Measurements from ENCODE around the gene ZNF724.
A peak's percentile ranks its signal among the peaks of the same experiment; 100 is the strongest.
"Not testable (repeated sequence)": the region's sequence is repeated elsewhere in the genome, so short reads cannot be mapped to it uniquely, and the experiment has no call there.

The ZNF724 gene

DNA sequence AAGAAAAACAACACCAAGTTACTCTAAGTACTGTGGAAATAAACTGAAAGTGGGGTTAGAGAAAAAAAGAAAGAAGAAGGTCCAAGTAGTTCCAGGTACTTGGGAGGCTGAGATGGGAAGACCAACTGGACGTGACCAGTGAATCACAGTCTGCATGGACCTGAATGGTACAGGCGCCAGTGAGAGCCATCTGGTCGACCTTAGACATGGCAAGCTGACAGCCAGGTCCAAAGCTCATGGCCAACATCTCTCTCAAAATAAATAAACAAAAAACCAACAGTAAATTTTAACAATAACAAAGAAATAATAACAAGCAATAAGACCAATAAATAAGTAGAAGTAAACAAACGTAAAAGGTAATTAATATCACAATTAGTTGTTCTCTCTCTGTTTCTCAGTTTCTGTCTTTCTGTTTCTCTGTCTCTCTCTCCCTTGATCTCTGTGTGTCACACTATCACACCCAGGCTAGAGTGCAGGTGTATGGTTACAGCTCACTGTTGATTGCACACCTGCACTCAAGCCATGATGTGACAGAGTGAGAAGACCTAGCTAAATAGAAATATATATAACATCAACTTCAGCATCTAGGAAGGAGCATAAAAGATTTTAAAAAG, 31.6 kb upstream of the ZNF724 start:
- H3K4me3 ChIP-seq (ENCODE audit: control insufficient read depth, low read depth, low read length): no peak overlapping the region
- TF ChIP-seq, protein P1, sequence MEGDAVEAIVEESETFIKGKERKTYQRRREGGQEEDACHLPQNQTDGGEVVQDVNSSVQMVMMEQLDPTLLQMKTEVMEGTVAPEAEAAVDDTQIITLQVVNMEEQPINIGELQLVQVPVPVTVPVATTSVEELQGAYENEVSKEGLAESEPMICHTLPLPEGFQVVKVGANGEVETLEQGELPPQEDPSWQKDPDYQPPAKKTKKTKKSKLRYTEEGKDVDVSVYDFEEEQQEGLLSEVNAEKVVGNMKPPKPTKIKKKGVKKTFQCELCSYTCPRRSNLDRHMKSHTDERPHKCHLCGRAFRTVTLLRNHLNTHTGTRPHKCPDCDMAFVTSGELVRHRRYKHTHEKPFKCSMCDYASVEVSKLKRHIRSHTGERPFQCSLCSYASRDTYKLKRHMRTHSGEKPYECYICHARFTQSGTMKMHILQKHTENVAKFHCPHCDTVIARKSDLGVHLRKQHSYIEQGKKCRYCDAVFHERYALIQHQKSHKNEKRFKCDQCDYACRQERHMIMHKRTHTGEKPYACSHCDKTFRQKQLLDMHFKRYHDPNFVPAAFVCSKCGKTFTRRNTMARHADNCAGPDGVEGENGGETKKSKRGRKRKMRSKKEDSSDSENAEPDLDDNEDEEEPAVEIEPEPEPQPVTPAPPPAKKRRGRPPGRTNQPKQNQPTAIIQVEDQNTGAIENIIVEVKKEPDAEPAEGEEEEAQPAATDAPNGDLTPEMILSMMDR (IDR thresholded peaks at IDR 0.05; ENCODE audit: control insufficient read depth, insufficient read depth, low read depth, low read length, missing control alignments): no peak
- no peak for DNase-seq (ENCODE audit: low read depth)

DNA sequence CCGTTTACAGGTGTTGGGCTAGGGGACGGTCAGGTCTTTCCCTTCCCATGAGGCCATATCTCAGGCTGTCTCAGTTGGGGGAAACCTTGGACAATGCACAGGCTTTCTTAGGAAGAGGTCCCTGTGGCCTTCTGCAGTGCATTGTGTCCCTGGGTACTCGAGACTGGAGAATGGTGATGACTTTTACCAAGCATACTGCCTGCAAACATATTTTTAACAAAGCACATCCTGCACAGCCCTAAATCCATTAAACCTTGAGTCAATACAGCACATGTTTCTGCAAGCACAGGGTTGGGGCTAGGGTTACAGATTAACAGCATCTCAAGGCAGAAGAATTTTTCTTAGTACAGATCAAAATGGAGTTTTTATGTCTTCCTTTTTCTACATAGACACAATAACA, 27.9 kb upstream of the ZNF724 start:
- DNase-seq (ENCODE audit: low read depth): not testable (repeated sequence)

DNA sequence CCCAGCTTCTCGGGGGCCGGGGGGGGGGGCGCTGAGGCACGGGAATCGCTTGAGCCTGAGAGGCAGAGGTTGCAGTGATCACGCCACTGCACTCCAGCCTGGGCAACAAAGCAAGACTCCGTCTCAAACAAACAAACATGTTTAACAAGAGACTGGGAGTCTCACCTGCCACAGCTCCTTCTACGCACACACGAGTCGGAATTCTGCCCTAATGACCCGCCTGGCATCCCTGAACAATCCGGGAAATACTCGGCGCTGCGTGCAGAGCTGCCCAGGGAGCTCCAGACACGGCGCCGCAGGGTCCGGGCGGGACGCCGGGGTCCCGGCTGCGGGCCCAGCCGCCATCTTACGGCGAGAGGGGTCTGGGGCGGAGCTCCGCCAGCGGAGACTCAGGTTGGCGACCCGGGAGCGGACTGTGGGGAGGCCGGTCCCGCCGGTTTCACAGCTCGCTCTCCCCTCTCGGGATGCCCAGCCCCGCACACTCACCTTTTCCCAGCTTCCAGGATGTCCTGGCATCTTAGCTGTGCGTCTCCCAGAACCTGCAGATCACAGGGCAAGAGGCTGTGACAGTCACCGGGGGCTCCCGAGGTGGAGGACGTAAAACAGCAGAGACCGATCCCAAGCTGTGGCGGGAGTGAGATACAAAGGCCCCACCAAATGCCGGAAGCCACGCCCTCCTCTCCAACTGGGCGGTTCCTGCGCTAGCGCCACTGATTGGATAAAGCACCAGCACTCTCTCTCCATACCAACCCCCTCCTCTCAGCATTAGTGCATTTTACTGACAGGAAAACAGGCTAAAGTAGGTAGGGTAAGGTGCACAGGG, 23.6 kb upstream of the ZNF724 start:
- peak overlapping the region; percentile 99 for H3K4me3 ChIP-seq (ENCODE audit: control insufficient read depth, low read depth, low read length)
- TF ChIP-seq, protein P1 (IDR thresholded peaks at IDR 0.05; ENCODE audit: control insufficient read depth, insufficient read depth, low read depth, low read length, missing control alignments): no peak
- no peak for DNase-seq (ENCODE audit: low read depth)

More for the DNA sequence above, 27.9 kb upstream of the ZNF724 start:
- H3K4me3 ChIP-seq (ENCODE audit: control insufficient read depth, low read depth, low read length): not testable (repeated sequence)

DNA sequence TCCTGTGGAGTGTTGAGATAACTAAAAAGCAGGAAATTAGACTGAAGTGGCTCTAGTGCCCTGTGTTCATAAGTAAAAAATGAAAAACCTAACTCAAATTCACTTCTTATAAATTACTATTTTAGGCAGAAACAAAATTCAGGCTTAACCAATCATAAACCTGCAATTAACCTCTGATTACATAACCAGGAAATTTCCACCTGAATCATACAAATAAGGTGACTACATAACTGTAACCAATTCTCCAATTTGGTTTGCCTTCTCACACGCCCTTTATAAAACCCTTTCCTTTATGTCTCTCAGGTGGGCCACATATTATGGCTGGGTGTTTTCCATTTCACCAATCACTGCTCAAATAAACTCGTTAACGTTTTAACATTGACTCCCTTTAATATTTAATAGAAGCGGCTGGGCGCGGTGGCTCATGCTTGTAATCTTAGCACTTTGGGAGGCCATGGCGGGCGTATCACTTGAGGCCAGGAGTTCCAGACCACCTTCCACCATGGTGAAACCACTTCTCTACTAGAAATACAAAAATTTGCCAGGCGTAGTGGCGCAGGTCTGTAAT, 22.9 kb upstream of the ZNF724 start:
- no peak for DNase-seq (ENCODE audit: low read depth)
- peak overlapping the region; percentile 99 for H3K4me3 ChIP-seq (ENCODE audit: control insufficient read depth, low read depth, low read length)
- TF ChIP-seq, protein P1 (IDR thresholded peaks at IDR 0.05; ENCODE audit: control insufficient read depth, insufficient read depth, low read depth, low read length, missing control alignments): no peak

DNA sequence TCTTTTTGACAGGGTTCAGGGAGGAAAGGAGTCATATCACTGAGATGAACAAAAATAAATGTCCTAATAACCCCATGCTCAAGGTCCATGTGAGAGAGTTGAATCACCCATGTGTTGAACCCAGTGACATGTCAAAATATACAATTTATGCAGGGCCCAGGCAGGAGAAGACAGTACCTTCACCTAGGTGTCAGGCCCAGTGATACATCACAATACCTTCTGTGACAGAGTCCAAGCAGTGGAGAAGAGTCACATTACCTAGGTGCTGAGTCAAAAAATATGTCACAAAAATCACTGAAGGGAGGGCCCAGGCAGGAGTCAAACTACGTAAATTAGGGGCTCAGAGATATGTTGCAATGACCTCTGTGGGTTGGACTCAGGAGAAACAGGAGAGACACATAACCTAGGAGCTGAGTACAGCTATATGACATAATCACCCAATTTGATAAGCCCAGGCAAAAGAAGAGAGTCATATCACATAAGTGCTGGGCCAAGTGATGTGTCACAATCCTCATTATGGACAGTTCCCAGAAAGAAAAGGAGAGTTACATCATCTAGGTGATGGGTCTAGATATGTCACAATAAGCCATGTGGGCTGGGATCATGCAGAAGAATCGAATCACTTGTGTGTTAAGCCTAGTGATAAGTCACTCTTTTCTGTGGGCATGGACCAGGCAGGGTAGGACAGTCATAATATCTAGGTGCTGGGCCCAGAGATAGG, 13.8 kb upstream of the ZNF724 start:
- TF ChIP-seq, protein P1 (IDR thresholded peaks at IDR 0.05; ENCODE audit: control insufficient read depth, insufficient read depth, low read depth, low read length, missing control alignments): no peak
- no peak for DNase-seq (ENCODE audit: low read depth)
- no peak overlapping the region for H3K4me3 ChIP-seq (ENCODE audit: control insufficient read depth, low read depth, low read length)

DNA sequence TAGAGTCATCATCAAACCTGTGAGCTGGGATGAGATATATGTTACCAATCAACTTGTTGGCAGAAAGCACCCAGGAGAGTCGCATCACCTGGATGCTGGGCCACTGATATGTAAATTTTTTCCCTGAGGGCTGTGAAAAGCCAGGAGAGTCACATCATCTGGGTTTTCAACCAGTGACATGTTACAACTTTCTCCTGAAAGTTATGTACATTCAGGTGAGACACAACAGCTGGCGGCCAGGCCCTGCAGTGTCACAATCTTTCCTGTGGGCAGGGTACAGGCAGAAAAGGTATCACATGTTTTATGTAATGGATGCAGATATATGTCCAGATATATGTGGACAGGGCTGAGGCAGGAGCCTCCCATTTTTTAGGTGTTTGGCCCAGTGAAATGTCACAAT, 13.2 kb upstream of the ZNF724 start:
- DNase-seq (ENCODE audit: low read depth): no peak
- TF ChIP-seq, protein P1 (IDR thresholded peaks at IDR 0.05; ENCODE audit: control insufficient read depth, insufficient read depth, low read depth, low read length, missing control alignments): no peak
- no peak overlapping the region for H3K4me3 ChIP-seq (ENCODE audit: control insufficient read depth, low read depth, low read length)

Data from AG09309 (cell line).